ENCODE measurements around the gene NUP98. TPM values are rescaled to one million over a fixed set of nuclear protein-coding genes. Genes with fewer than 3 reads are reported as not detected.
A peak's percentile ranks its signal among the peaks of the same experiment; 100 is the strongest.
"Not testable (repeated sequence)": the region's sequence is repeated elsewhere in the genome, so short reads cannot be mapped to it uniquely, and the experiment has no call there.

The NUP98 gene
- total RNA-seq, 2 donors from 2014 or later, result 135 to 216 TPM

DNA sequence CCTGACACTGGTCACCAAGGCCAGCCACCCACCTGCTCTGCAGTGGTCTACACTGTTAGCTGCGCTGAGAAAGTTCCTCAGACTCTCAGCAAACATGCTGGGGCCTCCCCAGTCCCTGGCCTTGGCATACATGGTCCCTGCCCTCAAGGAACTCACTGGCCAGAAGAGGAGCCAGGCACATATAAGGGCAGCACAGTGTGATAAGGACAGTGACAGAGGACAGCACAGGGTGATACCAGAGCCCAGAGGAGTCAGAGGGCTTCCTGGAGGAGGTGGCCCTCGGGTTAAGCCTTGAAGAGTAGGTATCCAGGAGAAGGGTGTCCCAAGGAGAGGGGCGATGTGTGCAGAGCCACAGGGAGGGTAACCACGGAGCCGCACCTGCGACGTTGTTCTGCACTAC is 151.8 kb downstream of the NUP98 start:
- Histone ChIP-seq H3K36me3 (no peaks in the 10 kb centered on the region), H3K27ac (no peak overlapping the region), H3K27me3 (replicated peaks; ENCODE audit: insufficient read depth) (no peaks in the 10 kb centered on the region), H3K4me3 (no peak overlapping the region), H3K4me1 (ENCODE audit: control insufficient read depth in 1 of 2, low read depth in 2 of 2) (peaks cover 8 to 22% of the 10 kb centered on the region in 2 donors), H3K9me3 (no peaks in the 10 kb centered on the region)
- TF ChIP-seq, protein P1, sequence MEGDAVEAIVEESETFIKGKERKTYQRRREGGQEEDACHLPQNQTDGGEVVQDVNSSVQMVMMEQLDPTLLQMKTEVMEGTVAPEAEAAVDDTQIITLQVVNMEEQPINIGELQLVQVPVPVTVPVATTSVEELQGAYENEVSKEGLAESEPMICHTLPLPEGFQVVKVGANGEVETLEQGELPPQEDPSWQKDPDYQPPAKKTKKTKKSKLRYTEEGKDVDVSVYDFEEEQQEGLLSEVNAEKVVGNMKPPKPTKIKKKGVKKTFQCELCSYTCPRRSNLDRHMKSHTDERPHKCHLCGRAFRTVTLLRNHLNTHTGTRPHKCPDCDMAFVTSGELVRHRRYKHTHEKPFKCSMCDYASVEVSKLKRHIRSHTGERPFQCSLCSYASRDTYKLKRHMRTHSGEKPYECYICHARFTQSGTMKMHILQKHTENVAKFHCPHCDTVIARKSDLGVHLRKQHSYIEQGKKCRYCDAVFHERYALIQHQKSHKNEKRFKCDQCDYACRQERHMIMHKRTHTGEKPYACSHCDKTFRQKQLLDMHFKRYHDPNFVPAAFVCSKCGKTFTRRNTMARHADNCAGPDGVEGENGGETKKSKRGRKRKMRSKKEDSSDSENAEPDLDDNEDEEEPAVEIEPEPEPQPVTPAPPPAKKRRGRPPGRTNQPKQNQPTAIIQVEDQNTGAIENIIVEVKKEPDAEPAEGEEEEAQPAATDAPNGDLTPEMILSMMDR (IDR thresholded peaks at IDR 0.05), result no peak
- no peak for ATAC-seq (ENCODE audit: insufficient number of reproducible peaks, low FRiP score, low read depth)
- DNase-seq (ENCODE audit: low spot score), result no peak

DNA sequence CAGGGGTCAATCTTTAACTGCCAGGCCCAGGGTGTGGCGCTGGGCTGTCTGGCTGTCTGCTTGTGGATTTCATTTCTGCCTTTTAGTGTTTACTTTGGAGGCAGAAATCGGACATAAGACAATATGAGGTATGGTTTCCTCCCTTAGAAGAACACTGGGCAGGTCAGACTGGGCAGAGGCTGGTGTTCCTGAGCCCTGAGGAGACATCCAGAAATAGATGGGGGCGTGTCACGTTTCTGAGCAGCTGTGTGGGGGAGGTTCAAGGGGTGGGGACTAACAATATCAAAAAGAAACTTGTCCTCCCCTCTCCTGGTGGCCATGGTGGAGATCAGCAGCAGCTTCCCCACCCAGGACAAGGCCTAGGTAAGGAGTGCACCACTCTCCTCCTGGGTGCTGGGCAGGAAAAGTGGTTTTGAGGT is 152.5 kb downstream of the NUP98 start, which contains the start of gene ART1:
ART1 (plus strand) TSS at position 312 of the 419 bp plus-strand sequence. CDS start 14,086 bp downstream, outside the sequence.
- TF ChIP-seq, protein P1 (IDR thresholded peaks at IDR 0.05), result no peak
- no peaks in the 10 kb centered on the region for H3K9me3 ChIP-seq
- no peak within 1 kb of the TSS for H3K27ac ChIP-seq
- no peaks in the 10 kb centered on the region for H3K27me3 ChIP-seq (replicated peaks; ENCODE audit: insufficient read depth)
- H3K36me3 ChIP-seq, result no peaks in the 10 kb centered on the region
- ATAC-seq (ENCODE audit: insufficient number of reproducible peaks, low FRiP score, low read depth), result no peak
- no peak for DNase-seq (ENCODE audit: low spot score)
- H3K4me3 ChIP-seq, result no peak within 1 kb of the TSS
- peaks cover 8 to 22% of the 10 kb centered on the region in 2 donors for H3K4me1 ChIP-seq (ENCODE audit: control insufficient read depth in 1 of 2, low read depth in 2 of 2)

DNA sequence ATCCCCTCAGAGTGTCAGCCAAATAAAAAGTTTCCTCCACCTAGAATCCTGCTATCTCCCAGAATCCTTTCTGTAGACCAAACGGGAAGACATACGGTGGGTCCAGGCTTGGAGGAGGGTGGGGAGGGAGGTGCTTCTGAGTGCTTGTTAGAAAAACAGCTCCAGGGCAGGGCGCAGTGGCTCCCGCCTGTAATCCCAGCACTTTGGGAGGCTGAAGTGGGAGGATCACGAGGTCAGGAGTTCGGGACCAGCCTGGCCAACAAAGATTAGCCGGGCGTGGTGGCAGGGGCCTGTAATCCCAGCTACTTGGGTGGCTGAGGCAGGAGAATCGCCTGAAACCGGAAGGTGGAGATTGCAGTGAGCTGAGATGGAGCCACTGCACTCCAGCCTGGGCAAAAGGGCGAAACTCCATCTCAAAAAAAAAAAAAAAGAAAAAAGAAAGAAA is 154.2 kb downstream of the NUP98 start:
- H3K9me3 ChIP-seq; H3K36me3 ChIP-seq; ATAC-seq (ENCODE audit: insufficient number of reproducible peaks, low FRiP score, low read depth); H3K27me3 ChIP-seq (replicated peaks; ENCODE audit: insufficient read depth); H3K27ac ChIP-seq; DNase-seq (ENCODE audit: low spot score): not testable (repeated sequence)
- Histone ChIP-seq H3K4me1 (ENCODE audit: control insufficient read depth in 1 of 2, low read depth in 2 of 2) (peaks cover 8 to 22% of the 10 kb centered on the region in 2 donors), H3K4me3 (peak overlapping the region; percentile 79)

DNA sequence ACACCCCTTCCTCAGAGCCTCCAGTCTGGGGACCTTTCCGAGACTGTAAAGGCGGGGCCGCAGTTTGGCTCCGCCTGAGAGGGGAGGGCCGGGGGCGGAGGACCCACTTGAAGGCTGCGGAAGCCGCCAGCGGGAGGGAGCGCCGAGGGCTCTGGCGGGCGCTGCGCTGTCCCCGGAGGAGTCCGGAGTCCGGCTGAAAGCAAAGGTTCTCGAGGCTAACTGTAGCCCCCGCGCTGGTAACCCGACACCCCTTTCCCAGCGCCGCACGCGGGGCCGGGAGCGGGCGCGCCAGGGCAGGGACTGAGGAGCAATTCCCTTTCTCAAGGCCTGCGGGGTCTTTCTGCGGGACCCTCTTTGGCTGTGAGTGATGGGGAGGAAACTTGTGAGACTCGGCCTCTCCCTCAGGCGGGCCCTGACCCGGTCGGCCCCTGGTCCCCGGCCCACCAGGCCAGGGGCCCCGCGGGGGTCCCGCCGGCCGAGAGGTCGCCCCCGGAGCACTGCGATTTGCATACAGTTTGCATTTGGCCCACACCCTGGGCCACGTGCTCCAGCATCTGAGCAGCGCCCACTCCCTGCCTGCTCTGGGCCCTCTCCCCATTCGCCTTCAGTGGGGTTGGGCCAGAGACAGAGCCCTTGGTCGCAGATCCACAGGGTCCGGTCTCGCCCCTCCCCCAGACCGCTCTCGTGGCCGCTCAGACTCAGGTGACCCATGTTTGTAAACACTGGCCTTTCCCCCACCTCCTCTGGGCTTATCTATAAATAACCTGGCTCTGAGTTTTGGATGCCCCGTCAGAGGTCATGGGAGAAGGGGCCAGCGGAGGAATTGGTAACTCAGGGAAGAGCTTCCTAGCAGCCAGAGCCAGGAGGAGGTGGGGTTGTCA is 155.0 kb downstream of the NUP98 start:
- Histone ChIP-seq H3K9me3 (no peaks in the 10 kb centered on the region), H3K4me3 (peak overlapping the region; percentile 79), H3K27me3 (replicated peaks; ENCODE audit: insufficient read depth) (no peaks in the 10 kb centered on the region), H3K27ac (no peak overlapping the region), H3K36me3 (no peaks in the 10 kb centered on the region), H3K4me1 (ENCODE audit: control insufficient read depth in 1 of 2, low read depth in 2 of 2) (peaks cover 8 to 22% of the 10 kb centered on the region in 2 donors)
- DNase-seq (ENCODE audit: low spot score) (peak; percentile 21), ATAC-seq (ENCODE audit: insufficient number of reproducible peaks, low FRiP score, low read depth) (no peak)
- TF ChIP-seq, protein P1 (IDR thresholded peaks at IDR 0.05), result no peak

DNA sequence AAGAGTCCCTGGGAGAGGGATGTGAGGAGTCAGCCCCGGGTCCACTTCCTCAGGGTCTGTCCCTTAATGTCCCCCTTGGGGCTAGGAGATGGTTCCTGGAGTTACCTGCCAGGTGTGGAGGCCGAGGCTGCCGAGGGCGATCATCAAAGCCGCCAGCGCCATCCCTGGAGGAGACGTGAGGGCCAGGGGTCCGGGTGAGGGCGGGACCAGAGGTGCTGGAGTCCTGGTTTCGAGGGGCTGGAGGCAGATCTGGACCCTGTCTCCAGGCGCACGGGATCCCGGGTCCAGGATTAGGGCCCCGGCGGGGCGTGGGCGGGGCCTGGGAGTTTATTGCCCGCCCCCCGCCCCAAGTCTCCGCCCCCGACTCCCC is 155.7 kb downstream of the NUP98 start, which contains the start of gene ART5:
ART5 (minus strand) TSS at position 292 of the 370 bp plus-strand sequence; CDS start at position 162, 130 bp downstream.
- no peak for DNase-seq (ENCODE audit: low spot score)
- TF ChIP-seq, protein P1 (IDR thresholded peaks at IDR 0.05), result no peak
- Histone ChIP-seq H3K4me1 (ENCODE audit: control insufficient read depth in 1 of 2, low read depth in 2 of 2) (peaks cover 8 to 22% of the 10 kb centered on the region in 2 donors), H3K27ac (no peak within 1 kb of the TSS), H3K36me3 (no peaks in the 10 kb centered on the region), H3K27me3 (replicated peaks; ENCODE audit: insufficient read depth) (no peaks in the 10 kb centered on the region), H3K4me3 (peak within 1 kb of the TSS; percentile 79), H3K9me3 (no peaks in the 10 kb centered on the region)
- ATAC-seq (ENCODE audit: insufficient number of reproducible peaks, low FRiP score, low read depth), result no peak
